Tibial artery (tissue), 4 donors: ENCODE measurements around the gene B3GNT8.

ENCODE experiments used
- DNase-seq, 2 donors: peaks; one replicate each; pipeline ENCODE4 v3.0.0-alpha.2; 2019
- H3K27ac ChIP-seq, 2 donors: fragments of 200-600 bp; sonication (generic) in 1 of 2; 1 replicate in 1 of 2; 2 replicates in 1 of 2; pipeline ENCODE4 v1.5.1; 2018 to 2019; ENCODE audit warnings: mild to moderate bottlenecking in 1 of 2
- H3K27me3 ChIP-seq, 2 donors: fragments of 200-600 bp; sonication (generic) in 1 of 2; one replicate each; pipeline versions ENCODE4 v1.5.1 to v1.6.0; 2016 to 2019
- H3K36me3 ChIP-seq, 3 donors: fragments of 200-600 bp; sonication (generic) in 2 of 3; one replicate each; pipeline ENCODE4 v1.5.1; 2016 to 2019; ENCODE audit warnings: mild to moderate bottlenecking in 2 of 3
- H3K4me1 ChIP-seq, 4 donors: fragments of 200-600 bp; sonication (generic) in 2 of 4; 1 replicate in 3 of 4; 2 replicates in 1 of 4; pipeline ENCODE4 v1.5.1; 2016 to 2019
- H3K4me3 ChIP-seq, 2 donors: fragments of 200-600 bp; sonication (generic) in 1 of 2; 1 replicate in 1 of 2; 2 replicates in 1 of 2; pipeline ENCODE4 v1.5.1; 2018 to 2019; ENCODE audit warnings: mild to moderate bottlenecking in 2 of 2
- H3K9me3 ChIP-seq, 3 donors: fragments of 200-600 bp; sonication (generic) in 1 of 3; one replicate each; pipeline ENCODE4 v1.5.1; 2016 to 2019
- CTCF ChIP-seq, 2 experiments: fragments of 200-600 bp in 1 of 2; fragments of 450-650 bp in 1 of 2; IDR thresholded peaks; one replicate each; pipeline ENCODE4 v1.5.1; 2017 to 2019; ENCODE audit warnings: antibody characterized with exemption in 2 of 2, mild to moderate bottlenecking in 1 of 2, moderate library complexity in 1 of 2
- intact Hi-C: fragments of 100-400 bp; cut with DNase I; formaldehyde crosslinking; loops from one replicate; pipeline ENCODE4 v1.15.0; 2023; ENCODE audit warnings: low total_unique reads

The B3GNT8 gene

GRCh38 chr19:41427647-41428480, 690 bp upstream of the B3GNT8 start:
- Histone ChIP-seq H3K4me1 (peaks cover 0 to 28% (median 25%) of the 10 kb centered on the region in 4 donors), H3K27ac (peak overlapping the region; percentile 78), H3K27me3 (no peaks in the 10 kb centered on the region), H3K9me3 (no peaks in the 10 kb centered on the region), H3K4me3 (peak overlapping the region; percentile 49 to 63), H3K36me3 (peaks cover 25 to 60% (median 43%) of the 10 kb centered on the region in 3 donors)
- intact Hi-C loops: loop anchor here (10.0 kb wide), 1 partner anchor 63 kb away; the partner anchor contains the start of gene B9D2
- peak in 1 of 2 donors; percentile 52 for DNase-seq
- no peak for TF ChIP-seq CTCF (IDR thresholded peaks at IDR 0.05)

- H3K4me3 ChIP-seq: peak overlapping the region; percentile 49 to 63
- no peak for TF ChIP-seq CTCF (IDR thresholded peaks at IDR 0.05)
Observed at GRCh38 chr19:41426116-41426841, 895 bp downstream of the B3GNT8 start.

GRCh38 chr19:41425174-41426115, 1.7 kb downstream of the B3GNT8 start:
- intact Hi-C loops: loop anchor here (10.0 kb wide), 1 partner anchor 61 kb away; the partner anchor contains the start of gene B9D2
- Histone ChIP-seq H3K4me1 (peaks cover 0 to 28% (median 25%) of the 10 kb centered on the region in 4 donors), H3K27ac (no peak overlapping the region)

More at GRCh38 chr19:41426116-41426841, 895 bp downstream of the B3GNT8 start:
- Histone ChIP-seq H3K27ac (peak overlapping the region; percentile 78), H3K4me1 (peaks cover 0 to 28% (median 25%) of the 10 kb centered on the region in 4 donors), H3K36me3 (peaks cover 27 to 60% (median 43%) of the 10 kb centered on the region in 3 donors), H3K27me3 (no peaks in the 10 kb centered on the region), H3K9me3 (no peaks in the 10 kb centered on the region)
- intact Hi-C loops: loop anchor here (10.0 kb wide), 1 partner anchor 61 kb away; the partner anchor contains the start of gene B9D2
- no peak for DNase-seq

GRCh38 chr19:41424335-41425173, 2.6 kb downstream of the B3GNT8 start:
- Histone ChIP-seq H3K36me3 (peaks cover 44 to 70% (median 57%) of the 10 kb centered on the region in 3 donors), H3K4me1 (peaks cover 0 to 28% (median 25%) of the 10 kb centered on the region in 4 donors), H3K4me3 (no peak overlapping the region), H3K9me3 (no peaks in the 10 kb centered on the region), H3K27me3 (no peaks in the 10 kb centered on the region), H3K27ac (no peak overlapping the region)
- TF ChIP-seq CTCF (IDR thresholded peaks at IDR 0.05): no peak
- DNase-seq: no peak
- intact Hi-C loops: loop anchor here (10.0 kb wide), 1 partner anchor 60 kb away; the partner anchor contains the start of gene B9D2

More at GRCh38 chr19:41425174-41426115, 1.7 kb downstream of the B3GNT8 start:
- Histone ChIP-seq H3K4me3 (no peak overlapping the region), H3K9me3 (no peaks in the 10 kb centered on the region), H3K27me3 (no peaks in the 10 kb centered on the region), H3K36me3 (peaks cover 36 to 61% (median 48%) of the 10 kb centered on the region in 3 donors)
- TF ChIP-seq CTCF (IDR thresholded peaks at IDR 0.05): no peak
- DNase-seq: no peak
